ENCODE results near the gene GABRB1.

GRCh38 chr4:47432749-47433148 lies 401.4 kb downstream of the GABRB1 start:
- no peak for TF ChIP-seq CTCF (IDR thresholded peaks at IDR 0.05; ENCODE audit: borderline replicate concordance, extremely low read depth, low read length, poor library complexity, severe bottlenecking)
- no peak for TF ChIP-seq EZH2 (IDR thresholded peaks at IDR 0.05; ENCODE audit: borderline replicate concordance, low read depth, low read length, severe bottlenecking)

Data from DND-41 (cell line).